Measurements from ENCODE around the gene AMACR.

AMACR gene

DNA sequence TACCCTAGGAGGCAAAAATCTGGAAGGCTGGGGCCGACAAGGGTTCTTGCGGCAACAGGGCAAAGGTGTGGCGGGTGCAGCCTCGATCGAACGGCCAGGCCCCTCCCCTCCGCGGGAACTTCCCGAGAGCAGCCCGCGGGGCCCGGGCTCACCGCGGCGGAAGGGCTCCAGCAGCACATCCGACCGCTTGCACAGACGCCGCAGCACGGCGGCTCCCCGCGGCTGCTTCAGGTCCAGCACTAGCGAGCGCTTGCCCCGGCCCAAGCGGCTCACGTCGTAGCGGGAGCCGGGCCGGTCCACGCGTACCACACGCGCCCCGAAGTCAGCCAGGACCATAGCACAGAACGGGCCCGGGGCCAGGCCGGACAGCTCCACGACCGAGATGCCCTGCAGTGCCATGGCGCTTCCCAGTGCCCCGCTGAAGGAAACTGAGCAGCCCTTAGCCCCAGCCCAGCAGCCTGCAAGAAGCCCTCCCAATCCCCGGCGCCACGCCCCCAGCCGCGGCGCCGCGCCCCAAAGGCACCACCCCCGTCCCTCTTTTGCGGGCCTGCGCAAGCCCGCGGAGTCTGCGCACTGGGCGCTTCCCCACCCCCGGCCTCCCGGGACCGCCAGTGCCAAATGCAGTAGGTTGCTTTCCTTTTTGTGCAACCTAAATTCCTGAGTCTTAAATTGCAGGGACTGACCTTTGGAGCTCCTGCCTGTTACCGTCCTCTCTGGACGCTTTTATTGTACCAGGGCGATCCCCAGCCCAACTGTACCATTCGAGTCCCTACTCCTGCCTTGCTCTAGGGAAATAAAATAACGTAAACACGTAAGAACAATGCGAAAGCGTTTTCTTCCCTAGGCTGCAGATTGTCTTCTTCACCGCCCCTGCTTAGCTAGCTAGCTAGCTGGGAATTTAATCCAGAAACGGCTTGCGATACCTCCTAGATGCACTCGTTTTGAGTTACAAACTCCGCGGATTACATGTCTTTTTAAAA lies at the start of gene AMACR:
Gene AMACR (minus strand): TSS at position 430 of the 980 bp plus-strand sequence. CDS start 31 bp downstream, at position 399.
- peak; percentile 94 for DNase-seq (ENCODE audit: low read depth)
- peak within 1 kb of the TSS; percentile 77 for H3K4me3 ChIP-seq (ENCODE audit: low read length)
- TF ChIP-seq, protein P1, sequence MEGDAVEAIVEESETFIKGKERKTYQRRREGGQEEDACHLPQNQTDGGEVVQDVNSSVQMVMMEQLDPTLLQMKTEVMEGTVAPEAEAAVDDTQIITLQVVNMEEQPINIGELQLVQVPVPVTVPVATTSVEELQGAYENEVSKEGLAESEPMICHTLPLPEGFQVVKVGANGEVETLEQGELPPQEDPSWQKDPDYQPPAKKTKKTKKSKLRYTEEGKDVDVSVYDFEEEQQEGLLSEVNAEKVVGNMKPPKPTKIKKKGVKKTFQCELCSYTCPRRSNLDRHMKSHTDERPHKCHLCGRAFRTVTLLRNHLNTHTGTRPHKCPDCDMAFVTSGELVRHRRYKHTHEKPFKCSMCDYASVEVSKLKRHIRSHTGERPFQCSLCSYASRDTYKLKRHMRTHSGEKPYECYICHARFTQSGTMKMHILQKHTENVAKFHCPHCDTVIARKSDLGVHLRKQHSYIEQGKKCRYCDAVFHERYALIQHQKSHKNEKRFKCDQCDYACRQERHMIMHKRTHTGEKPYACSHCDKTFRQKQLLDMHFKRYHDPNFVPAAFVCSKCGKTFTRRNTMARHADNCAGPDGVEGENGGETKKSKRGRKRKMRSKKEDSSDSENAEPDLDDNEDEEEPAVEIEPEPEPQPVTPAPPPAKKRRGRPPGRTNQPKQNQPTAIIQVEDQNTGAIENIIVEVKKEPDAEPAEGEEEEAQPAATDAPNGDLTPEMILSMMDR (IDR thresholded peaks at IDR 0.05; ENCODE audit: insufficient read depth, low read depth, low read length, missing control alignments): no peak

DNA sequence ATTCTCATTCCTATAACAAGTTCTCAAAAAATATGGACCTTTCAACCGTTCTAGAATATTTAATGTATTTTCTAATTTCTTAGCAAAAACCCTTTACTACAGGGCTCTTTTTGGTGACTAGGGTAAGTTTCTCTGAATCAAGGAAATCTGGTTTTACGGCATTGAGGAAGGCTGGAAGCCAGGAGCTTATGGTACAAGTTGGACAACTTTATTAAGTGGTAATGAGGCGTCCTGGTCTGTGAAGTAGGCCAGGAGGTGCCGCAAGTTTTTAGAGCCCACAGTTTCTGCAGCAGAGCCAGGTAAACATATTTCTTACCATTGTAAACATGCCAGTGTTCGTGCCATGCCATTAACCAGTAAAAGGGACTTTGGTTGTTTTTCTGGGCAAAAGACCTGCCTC lies 49.7 kb upstream of the AMACR start:
- DNase-seq (ENCODE audit: low read depth): peak; percentile 50
- TF ChIP-seq, protein P1 (IDR thresholded peaks at IDR 0.05; ENCODE audit: insufficient read depth, low read depth, low read length, missing control alignments): no peak
- H3K4me3 ChIP-seq (ENCODE audit: low read length): no peak overlapping the region

DNA sequence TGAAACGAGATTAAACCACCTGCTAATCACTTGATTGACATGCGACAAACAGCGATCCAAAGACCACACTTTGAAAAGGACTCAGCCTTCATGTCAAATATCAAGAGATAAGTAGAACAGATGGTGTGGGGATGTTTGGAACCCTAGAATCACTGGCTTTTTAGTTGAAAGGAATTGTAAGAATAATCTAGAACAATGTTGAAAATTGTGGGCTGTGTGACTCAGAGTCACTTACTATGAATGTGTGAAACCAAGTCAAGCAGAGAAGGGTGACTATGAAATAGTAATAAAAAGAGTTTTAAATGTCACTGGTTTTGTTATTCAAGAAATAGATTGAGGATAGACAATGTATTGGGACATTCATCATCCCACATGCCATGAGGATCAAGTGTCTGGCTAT lies 49.3 kb upstream of the AMACR start:
- TF ChIP-seq, protein P1 (IDR thresholded peaks at IDR 0.05; ENCODE audit: insufficient read depth, low read depth, low read length, missing control alignments): no peak
- no peak overlapping the region for H3K4me3 ChIP-seq (ENCODE audit: low read length)
- DNase-seq (ENCODE audit: low read depth): no peak

DNA sequence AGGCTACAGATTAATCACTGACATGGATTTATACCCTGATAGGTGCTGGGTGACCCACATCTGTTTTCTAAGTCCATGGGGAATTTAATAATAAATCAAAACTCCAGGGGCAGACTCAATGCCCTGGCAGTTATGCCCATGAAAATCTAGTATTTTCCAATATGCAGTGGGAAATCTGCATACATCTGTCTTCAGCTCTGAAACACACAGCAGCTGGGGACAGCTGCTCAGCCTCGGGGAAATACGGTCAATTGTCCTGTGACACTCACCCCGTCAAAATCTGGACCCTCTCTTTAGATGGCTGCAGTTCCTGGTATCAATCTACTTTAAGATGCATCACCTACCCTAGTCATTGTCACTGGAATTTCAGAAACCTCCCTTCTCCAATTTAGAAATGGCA lies 47.8 kb upstream of the AMACR start:
- no peak overlapping the region for H3K4me3 ChIP-seq (ENCODE audit: low read length)
- no peak for DNase-seq (ENCODE audit: low read depth)
- TF ChIP-seq, protein P1 (IDR thresholded peaks at IDR 0.05; ENCODE audit: insufficient read depth, low read depth, low read length, missing control alignments): no peak

DNA sequence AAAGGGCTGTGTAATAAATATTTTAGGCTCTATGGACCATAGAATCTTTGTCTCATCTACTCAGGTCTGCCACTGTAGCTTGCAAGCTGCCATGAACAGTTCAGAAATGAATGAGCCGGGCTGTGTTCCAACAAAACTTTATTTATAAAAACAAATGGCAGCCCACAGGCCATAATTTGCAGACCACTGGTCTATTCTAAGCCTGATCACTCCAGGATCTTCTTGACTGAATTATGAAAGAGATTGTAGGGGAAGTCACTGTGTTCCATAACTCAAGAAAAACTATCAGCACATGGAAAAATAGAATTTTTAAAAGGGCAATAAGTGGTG lies 46.5 kb upstream of the AMACR start:
- H3K4me3 ChIP-seq (ENCODE audit: low read length): no peak overlapping the region
- TF ChIP-seq, protein P1 (IDR thresholded peaks at IDR 0.05; ENCODE audit: insufficient read depth, low read depth, low read length, missing control alignments): no peak
- no peak for DNase-seq (ENCODE audit: low read depth)

DNA sequence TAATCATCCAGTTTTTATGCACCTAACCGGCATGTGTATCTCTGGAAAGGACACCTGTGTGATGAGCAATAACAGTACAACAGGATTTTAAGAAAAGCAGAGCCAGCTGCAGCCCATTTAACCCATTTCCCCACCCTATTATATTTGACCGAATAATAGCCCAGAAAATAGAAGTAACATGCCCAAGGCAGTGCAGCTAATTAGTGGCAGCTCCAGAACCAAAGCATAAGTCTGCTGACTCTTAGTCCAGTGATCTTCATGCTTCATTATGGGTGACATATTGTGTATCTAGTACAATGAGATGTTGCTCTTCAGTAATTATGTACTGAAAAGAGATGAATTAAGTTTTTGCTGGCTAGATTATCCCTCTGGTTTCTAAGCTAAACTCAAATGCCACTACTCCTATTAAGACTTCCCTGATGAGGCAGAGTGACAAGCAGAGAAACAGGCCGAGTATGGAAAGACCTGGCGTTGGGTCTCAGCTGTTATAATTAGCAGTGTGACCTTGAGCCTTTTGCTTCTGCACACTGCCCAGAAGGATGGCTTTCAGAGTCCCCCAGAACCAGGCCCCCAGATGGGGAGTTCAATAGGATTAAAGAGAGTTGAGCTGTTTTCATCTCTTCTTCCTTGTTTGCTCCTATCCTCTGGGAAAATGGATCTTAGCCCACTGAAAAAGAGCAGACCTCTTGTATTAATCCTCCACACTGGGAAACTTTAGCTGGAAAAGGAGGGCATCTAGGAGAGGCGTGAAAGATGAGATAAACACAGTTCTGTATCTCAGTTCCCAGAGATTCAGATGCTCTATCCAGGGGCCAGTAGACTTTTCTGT lies 45.9 kb upstream of the AMACR start:
- no peak overlapping the region for H3K4me3 ChIP-seq (ENCODE audit: low read length)
- TF ChIP-seq, protein P1 (IDR thresholded peaks at IDR 0.05; ENCODE audit: insufficient read depth, low read depth, low read length, missing control alignments): no peak

More for the DNA sequence above, 45.9 kb upstream of the AMACR start:
- DNase-seq (ENCODE audit: low read depth): no peak

Data from epithelial cell of esophagus (primary cell).